NB4 (cell line): ENCODE measurements around the gene IFTAP.
"Not testable (repeated sequence)": the region's sequence is repeated elsewhere in the genome, so short reads cannot be mapped to it uniquely, and the experiment has no call there.

ENCODE experiments used
- MYC ChIP-seq: IDR thresholded peaks from 2 replicates; pipeline ENCODE4 v1.6.1; 2011; ENCODE audit warnings: low read depth, low read length
- POLR2A ChIP-seq: IDR thresholded peaks from 2 replicates; pipeline ENCODE4 v1.6.1; 2011; ENCODE audit warnings: mild to moderate bottlenecking; ENCODE audit not compliant: insufficient read length; ENCODE audit errors: extremely low read depth
- TF ChIP-seq, protein P1 (sequence below): IDR thresholded peaks from one replicate; pipeline ENCODE4 v1.5.1; 2012; ENCODE audit warnings: low read depth, low read length

DNA sequence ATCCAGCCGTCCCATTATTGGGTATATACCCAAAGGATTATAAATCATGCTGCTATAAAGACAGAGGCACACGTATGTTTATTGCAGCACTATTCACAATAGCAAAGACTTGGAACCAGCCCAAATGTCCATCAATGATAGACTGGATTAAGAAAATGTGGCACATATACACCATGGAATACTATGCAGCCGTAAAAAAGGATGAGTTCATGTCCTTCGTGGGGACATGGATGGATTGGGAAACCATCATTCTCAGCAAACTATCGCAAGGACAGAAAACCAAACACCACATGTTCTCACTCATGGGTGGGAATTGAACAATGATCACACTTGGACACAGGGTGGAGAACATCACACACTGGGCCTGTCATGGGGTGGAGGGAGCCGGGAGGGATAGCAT is 85.2 kb downstream of the IFTAP start:
- TF ChIP-seq, protein P1, sequence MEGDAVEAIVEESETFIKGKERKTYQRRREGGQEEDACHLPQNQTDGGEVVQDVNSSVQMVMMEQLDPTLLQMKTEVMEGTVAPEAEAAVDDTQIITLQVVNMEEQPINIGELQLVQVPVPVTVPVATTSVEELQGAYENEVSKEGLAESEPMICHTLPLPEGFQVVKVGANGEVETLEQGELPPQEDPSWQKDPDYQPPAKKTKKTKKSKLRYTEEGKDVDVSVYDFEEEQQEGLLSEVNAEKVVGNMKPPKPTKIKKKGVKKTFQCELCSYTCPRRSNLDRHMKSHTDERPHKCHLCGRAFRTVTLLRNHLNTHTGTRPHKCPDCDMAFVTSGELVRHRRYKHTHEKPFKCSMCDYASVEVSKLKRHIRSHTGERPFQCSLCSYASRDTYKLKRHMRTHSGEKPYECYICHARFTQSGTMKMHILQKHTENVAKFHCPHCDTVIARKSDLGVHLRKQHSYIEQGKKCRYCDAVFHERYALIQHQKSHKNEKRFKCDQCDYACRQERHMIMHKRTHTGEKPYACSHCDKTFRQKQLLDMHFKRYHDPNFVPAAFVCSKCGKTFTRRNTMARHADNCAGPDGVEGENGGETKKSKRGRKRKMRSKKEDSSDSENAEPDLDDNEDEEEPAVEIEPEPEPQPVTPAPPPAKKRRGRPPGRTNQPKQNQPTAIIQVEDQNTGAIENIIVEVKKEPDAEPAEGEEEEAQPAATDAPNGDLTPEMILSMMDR = not testable (repeated sequence)
- TF ChIP-seq POLR2A, MYC: not testable (repeated sequence)
